ENCODE measurements around the gene STIMATE. TPM values are rescaled to one million over a fixed set of nuclear protein-coding genes. Genes with fewer than 3 reads are reported as not detected.

The STIMATE gene
- total RNA-seq, 1 donor: 27.3 TPM

- H3K9me3 ChIP-seq (ENCODE audit: low read depth, low read length): no peaks in the 10 kb centered on the region
- no peaks in the 10 kb centered on the region for H3K27me3 ChIP-seq (ENCODE audit: insufficient read depth, low read length)
- H3K4me1 ChIP-seq (ENCODE audit: insufficient read depth, low read length): peaks cover 34% of the 10 kb centered on the region
- H3K4me3 ChIP-seq (ENCODE audit: low read length): no peak overlapping the region
Observed at GRCh38 chr3:52844290-52844975, 52.9 kb downstream of the STIMATE start.

GRCh38 chr3:52843881-52844280 is 53.5 kb downstream of the STIMATE start:
- Histone ChIP-seq H3K27me3 (ENCODE audit: insufficient read depth, low read length) (no peaks in the 10 kb centered on the region), H3K4me1 (ENCODE audit: insufficient read depth, low read length) (peaks cover 39% of the 10 kb centered on the region), H3K9me3 (ENCODE audit: low read depth, low read length) (no peaks in the 10 kb centered on the region), H3K4me3 (ENCODE audit: low read length) (no peak overlapping the region)

- peaks cover 45% of the 10 kb centered on the region for H3K4me1 ChIP-seq (ENCODE audit: insufficient read depth, low read length)
- H3K27me3 ChIP-seq (ENCODE audit: insufficient read depth, low read length): no peaks in the 10 kb centered on the region
- no peak overlapping the region for H3K4me3 ChIP-seq (ENCODE audit: low read length)
- H3K9me3 ChIP-seq (ENCODE audit: low read depth, low read length): no peaks in the 10 kb centered on the region
Observed at GRCh38 chr3:52843108-52843865, 54.1 kb downstream of the STIMATE start.

DNA sequence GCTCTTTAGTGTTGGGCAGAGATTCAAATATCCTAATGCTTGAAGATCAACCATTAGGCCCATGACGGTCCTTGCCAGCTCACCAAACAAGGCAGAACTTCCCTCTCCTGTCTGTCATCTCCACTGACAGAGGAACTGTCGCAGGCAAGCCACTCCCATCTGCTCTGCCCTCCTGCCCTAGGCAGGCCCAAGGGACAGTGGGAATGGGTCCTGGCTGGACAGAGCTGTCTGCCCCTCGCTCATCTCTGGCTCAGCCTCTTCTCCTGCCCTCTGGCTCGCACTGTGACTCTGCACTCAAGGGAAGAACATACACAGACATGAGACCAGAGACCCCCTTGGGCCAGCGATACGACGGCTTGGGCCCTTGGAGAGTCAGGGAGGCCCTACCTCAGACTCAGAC is 54.9 kb downstream of the STIMATE start:
- H3K27me3 ChIP-seq (ENCODE audit: insufficient read depth, low read length): no peaks in the 10 kb centered on the region

DNA sequence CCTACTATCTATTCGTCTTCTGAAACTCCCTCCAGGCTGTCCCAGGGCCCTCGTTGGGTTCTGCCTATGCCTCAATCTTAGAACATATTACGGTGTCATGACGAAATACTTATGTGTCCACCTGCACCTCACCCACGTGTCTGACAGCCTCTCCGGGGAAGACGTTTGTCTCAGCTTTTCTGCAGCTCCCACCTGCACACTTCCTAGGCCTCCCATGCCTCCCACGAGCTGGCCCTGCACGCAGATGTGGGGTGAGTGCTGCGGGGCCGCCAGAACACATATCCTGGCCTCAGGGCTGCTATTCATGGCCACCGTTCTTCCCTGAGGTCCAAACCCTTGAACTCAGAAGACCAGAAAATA is 55.4 kb downstream of the STIMATE start:
- Histone ChIP-seq H3K4me1 (ENCODE audit: insufficient read depth, low read length) (peaks cover 53% of the 10 kb centered on the region), H3K4me3 (ENCODE audit: low read length) (no peak overlapping the region), H3K9me3 (ENCODE audit: low read depth, low read length) (no peaks in the 10 kb centered on the region), H3K27me3 (ENCODE audit: insufficient read depth, low read length) (no peaks in the 10 kb centered on the region)

More for the DNA sequence above, 54.9 kb downstream of the STIMATE start:
- Histone ChIP-seq H3K4me3 (ENCODE audit: low read length) (no peak overlapping the region), H3K9me3 (ENCODE audit: low read depth, low read length) (no peaks in the 10 kb centered on the region), H3K4me1 (ENCODE audit: insufficient read depth, low read length) (peaks cover 53% of the 10 kb centered on the region)

GRCh38 chr3:52841211-52841980 is 56.0 kb downstream of the STIMATE start:
- Histone ChIP-seq H3K9me3 (ENCODE audit: low read depth, low read length) (no peaks in the 10 kb centered on the region), H3K4me3 (ENCODE audit: low read length) (no peak overlapping the region), H3K27me3 (ENCODE audit: insufficient read depth, low read length) (no peaks in the 10 kb centered on the region), H3K4me1 (ENCODE audit: insufficient read depth, low read length) (peaks cover 53% of the 10 kb centered on the region)

DNA sequence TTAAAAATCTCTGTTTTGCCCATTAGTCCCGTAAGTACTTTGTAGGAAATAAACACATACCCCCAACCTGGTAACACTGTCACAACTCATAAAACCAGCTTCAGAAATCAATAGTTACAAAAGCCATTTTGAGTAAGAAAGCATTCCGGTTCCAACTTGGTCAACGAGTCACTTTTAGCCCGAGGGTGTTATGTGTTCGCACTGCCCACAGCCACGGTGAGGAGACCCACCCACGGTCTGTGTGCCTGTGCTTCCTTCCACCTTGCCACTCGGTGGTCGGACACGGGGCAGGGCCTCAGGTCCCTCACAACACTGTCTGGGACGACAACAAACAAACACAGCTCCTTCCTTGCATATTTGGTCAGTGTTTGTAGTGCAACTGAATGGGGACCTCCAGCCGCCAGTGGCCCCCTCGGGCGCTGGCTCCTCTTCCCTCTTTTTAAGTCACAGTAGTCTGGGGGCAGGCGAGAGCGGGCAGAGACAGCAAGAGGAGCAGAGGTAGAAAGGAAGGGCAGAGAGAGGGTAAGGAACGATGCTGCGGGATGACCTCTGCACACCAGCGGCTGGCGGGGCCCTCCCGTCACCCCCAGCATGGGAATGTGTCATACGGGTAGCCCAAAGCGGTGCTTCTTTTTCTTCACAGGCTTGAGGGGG is 57.3 kb downstream of the STIMATE start:
- no peaks in the 10 kb centered on the region for H3K27me3 ChIP-seq (ENCODE audit: insufficient read depth, low read length)
- H3K9me3 ChIP-seq (ENCODE audit: low read depth, low read length): no peaks in the 10 kb centered on the region
- peaks cover 47% of the 10 kb centered on the region for H3K4me1 ChIP-seq (ENCODE audit: insufficient read depth, low read length)
- H3K4me3 ChIP-seq (ENCODE audit: low read length): no peak overlapping the region

GRCh38 chr3:52839268-52839575 is 58.1 kb downstream of the STIMATE start:
- Histone ChIP-seq H3K4me1 (ENCODE audit: insufficient read depth, low read length) (peaks cover 41% of the 10 kb centered on the region), H3K27me3 (ENCODE audit: insufficient read depth, low read length) (no peaks in the 10 kb centered on the region), H3K9me3 (ENCODE audit: low read depth, low read length) (no peaks in the 10 kb centered on the region), H3K4me3 (ENCODE audit: low read length) (no peak overlapping the region)

GRCh38 chr3:52838561-52839267 is 58.6 kb downstream of the STIMATE start:
- no peak overlapping the region for H3K4me3 ChIP-seq (ENCODE audit: low read length)
- H3K9me3 ChIP-seq (ENCODE audit: low read depth, low read length): no peaks in the 10 kb centered on the region
- peaks cover 36% of the 10 kb centered on the region for H3K4me1 ChIP-seq (ENCODE audit: insufficient read depth, low read length)
- no peaks in the 10 kb centered on the region for H3K27me3 ChIP-seq (ENCODE audit: insufficient read depth, low read length)

DNA sequence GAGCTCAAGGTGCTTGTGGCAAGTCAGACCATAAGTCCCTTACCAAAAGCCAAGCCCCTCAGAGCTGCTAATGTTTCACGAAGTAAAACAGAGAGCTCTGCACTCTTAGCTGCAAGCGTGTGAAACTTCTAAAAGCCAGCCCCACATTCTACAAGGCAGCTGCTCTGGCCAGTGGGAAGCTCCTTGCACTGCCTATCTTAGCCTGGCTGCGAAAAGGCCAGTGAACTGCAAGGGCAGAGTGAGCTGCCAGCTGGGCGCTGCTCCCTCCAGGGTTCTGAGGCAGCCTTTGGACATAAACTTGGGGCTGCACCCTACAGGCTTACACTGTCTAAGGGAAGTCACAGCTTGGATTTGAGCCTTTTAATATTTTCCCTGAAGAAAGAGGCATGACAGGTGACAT is 60.4 kb downstream of the STIMATE start:
- no peak overlapping the region for H3K4me3 ChIP-seq (ENCODE audit: low read length)
- no peaks in the 10 kb centered on the region for H3K9me3 ChIP-seq (ENCODE audit: low read depth, low read length)
- no peaks in the 10 kb centered on the region for H3K27me3 ChIP-seq (ENCODE audit: insufficient read depth, low read length)
- peaks cover 20% of the 10 kb centered on the region for H3K4me1 ChIP-seq (ENCODE audit: insufficient read depth, low read length)

- no peaks in the 10 kb centered on the region for H3K9me3 ChIP-seq (ENCODE audit: low read depth, low read length)
- H3K4me1 ChIP-seq (ENCODE audit: insufficient read depth, low read length): peaks cover 20% of the 10 kb centered on the region
- no peaks in the 10 kb centered on the region for H3K27me3 ChIP-seq (ENCODE audit: insufficient read depth, low read length)
- no peak overlapping the region for H3K4me3 ChIP-seq (ENCODE audit: low read length)
Observed at GRCh38 chr3:52836471-52836845, 60.9 kb downstream of the STIMATE start.

DNA sequence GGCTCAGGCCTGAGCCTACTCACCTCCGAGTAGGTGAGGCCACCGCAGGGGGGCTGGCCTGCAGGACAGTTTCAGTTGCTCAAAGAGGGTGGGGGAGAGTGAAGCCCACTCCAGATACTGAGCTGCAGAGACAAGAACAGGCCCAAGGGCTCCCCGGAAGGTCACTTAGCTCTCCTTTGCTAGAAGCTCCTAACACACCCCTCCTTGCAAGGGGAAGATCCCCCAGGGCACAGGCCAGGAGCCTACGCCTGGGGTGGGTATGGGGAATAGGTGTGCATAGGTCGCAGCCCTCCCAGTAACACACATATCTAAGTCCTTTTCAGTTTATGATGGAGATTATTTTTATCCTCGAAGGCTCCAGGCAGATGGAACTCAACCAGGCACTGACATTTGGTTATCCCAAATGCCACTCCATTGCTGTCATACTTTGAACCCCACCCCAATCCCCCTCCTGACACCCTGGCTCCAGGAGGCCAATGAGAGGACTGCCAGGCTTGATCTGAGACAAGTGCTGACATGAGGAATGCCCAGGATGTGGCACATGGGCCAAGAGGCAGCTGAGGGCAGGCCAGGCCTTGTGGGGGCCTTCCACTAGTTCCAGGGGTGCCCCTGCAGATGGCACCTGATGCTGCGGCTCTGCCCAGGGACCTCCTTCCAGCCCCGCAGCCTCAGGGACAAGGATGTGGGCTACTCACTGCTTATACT is 61.4 kb downstream of the STIMATE start:
- no peak overlapping the region for H3K4me3 ChIP-seq (ENCODE audit: low read length)
- H3K27me3 ChIP-seq (ENCODE audit: insufficient read depth, low read length): no peaks in the 10 kb centered on the region
- peaks cover 20% of the 10 kb centered on the region for H3K4me1 ChIP-seq (ENCODE audit: insufficient read depth, low read length)
- H3K9me3 ChIP-seq (ENCODE audit: low read depth, low read length): no peaks in the 10 kb centered on the region

GRCh38 chr3:52834871-52835501 is 62.4 kb downstream of the STIMATE start, which contains the start of gene MUSTN1:
TSS of gene MUSTN1 (minus strand) at chr3:52835019. CDS start at chr3:52834948, 71 bp downstream.
- H3K9me3 ChIP-seq (ENCODE audit: low read depth, low read length): no peaks in the 10 kb centered on the region
- peaks cover 20% of the 10 kb centered on the region for H3K4me1 ChIP-seq (ENCODE audit: insufficient read depth, low read length)
- H3K27me3 ChIP-seq (ENCODE audit: insufficient read depth, low read length): no peaks in the 10 kb centered on the region
- no peak within 1 kb of the TSS for H3K4me3 ChIP-seq (ENCODE audit: low read length)

DNA sequence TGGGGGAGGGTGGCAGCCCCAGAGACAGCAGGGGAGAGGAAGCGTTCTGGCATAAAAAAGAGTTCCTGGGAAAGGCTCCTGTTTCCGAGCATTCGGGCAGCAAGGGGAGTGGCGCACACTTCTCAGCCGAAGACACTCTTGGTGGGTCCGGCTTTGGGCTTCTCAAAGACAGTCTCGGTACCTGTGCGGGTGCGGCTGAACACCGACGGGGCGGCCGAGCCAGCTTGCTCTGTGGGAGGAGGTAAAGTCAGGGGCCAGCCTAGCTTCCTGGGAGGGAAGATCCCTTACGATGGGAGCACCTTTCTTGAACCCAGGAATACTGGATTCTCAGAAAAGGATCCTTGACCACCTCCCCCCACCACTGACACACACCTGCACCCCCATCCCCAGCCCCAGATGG is 64.1 kb downstream of the STIMATE start:
- no peaks in the 10 kb centered on the region for H3K9me3 ChIP-seq (ENCODE audit: low read depth, low read length)

More for the DNA sequence above, 64.1 kb downstream of the STIMATE start:
- no peaks in the 10 kb centered on the region for H3K27me3 ChIP-seq (ENCODE audit: insufficient read depth, low read length)
- no peak overlapping the region for H3K4me3 ChIP-seq (ENCODE audit: low read length)
- H3K4me1 ChIP-seq (ENCODE audit: insufficient read depth, low read length): peaks cover 6% of the 10 kb centered on the region
